GM12801 (cell line): ENCODE measurements around the gene GSTM3.

ENCODE experiments used
- TF ChIP-seq, protein P1 (sequence below): IDR thresholded peaks from one replicate; pipeline ENCODE4 v1.5.1; 2011; ENCODE audit warnings: control low read depth; ENCODE audit not compliant: insufficient read length; ENCODE audit errors: extremely low read depth

GSTM3 gene

DNA sequence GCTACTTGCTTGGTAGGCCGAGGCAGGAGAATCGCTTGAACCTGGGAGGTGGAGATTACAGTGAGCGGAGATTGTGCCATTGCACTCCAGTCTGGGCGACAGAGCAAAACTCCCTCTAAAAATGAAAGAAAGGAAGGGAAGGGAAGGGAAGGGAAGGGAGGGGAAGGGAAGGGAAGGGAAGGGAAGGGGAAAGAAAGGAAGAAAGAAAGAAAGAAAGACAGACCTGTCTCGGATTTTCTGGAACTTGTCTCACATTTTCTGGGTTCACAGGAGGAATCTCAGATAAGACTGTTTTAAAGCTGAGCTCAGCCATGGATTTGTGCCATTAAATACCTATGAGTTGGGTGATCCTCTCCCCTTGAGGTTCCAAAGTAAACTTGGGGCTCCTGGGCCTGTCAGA, 15.9 kb downstream of the GSTM3 start:
- TF ChIP-seq, protein P1, sequence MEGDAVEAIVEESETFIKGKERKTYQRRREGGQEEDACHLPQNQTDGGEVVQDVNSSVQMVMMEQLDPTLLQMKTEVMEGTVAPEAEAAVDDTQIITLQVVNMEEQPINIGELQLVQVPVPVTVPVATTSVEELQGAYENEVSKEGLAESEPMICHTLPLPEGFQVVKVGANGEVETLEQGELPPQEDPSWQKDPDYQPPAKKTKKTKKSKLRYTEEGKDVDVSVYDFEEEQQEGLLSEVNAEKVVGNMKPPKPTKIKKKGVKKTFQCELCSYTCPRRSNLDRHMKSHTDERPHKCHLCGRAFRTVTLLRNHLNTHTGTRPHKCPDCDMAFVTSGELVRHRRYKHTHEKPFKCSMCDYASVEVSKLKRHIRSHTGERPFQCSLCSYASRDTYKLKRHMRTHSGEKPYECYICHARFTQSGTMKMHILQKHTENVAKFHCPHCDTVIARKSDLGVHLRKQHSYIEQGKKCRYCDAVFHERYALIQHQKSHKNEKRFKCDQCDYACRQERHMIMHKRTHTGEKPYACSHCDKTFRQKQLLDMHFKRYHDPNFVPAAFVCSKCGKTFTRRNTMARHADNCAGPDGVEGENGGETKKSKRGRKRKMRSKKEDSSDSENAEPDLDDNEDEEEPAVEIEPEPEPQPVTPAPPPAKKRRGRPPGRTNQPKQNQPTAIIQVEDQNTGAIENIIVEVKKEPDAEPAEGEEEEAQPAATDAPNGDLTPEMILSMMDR: no peak

- TF ChIP-seq, protein P1: no peak
Observed at GRCh38 chr1:109722908-109723691, 17.7 kb downstream of the GSTM3 start.

- TF ChIP-seq, protein P1: no peak
Observed at GRCh38 chr1:109721971-109722370, 18.9 kb downstream of the GSTM3 start.

- TF ChIP-seq, protein P1: no peak
Observed at GRCh38 chr1:109721042-109721441, 19.8 kb downstream of the GSTM3 start.

GRCh38 chr1:109719337-109719837, 21.5 kb downstream of the GSTM3 start:
- TF ChIP-seq, protein P1: no peak

DNA sequence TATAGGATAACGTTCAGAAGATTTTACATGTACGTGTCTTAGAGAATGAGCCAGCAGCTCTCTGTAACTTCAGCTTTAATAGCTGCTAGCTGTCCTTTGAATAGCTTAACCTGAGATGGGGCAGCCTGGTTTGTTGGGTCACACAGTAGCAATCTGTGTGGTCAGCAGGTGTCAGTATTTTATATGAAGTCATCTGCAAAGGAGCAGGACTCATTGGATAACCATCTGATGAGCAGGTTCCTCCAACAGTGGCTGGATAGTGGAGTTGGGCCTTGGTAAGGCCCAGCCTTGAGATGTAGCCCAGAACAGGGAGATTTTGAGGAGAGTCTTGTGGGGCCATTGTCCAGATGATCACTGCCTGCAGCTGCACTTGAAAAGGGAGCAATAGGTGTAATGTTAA, 22.3 kb downstream of the GSTM3 start:
- TF ChIP-seq, protein P1: no peak

- TF ChIP-seq, protein P1: no peak
Observed at GRCh38 chr1:109717729-109718128, 23.1 kb downstream of the GSTM3 start.
